GM21526 (cell line): Measurements from ENCODE around the gene NOX4.
"Not testable (repeated sequence)": the region's sequence is repeated elsewhere in the genome, so short reads cannot be mapped to it uniquely, and the experiment has no call there.

Experiments used
- ATAC-seq: cut with Tn5 transposase; IDR thresholded peaks from one replicate; pipeline ENCODE4 v1.9.1; 2021; ENCODE audit warnings: moderate library complexity; ENCODE audit not compliant: unreplicated experiment, low FRiP score

The NOX4 gene

GRCh38 chr11:89310607-89311006 lies 180.6 kb downstream of the NOX4 start:
- not testable (repeated sequence) for ATAC-seq

- not testable (repeated sequence) for ATAC-seq
Measured at GRCh38 chr11:89309321-89309985, 181.7 kb downstream of the NOX4 start.

GRCh38 chr11:89308272-89308671 lies 182.9 kb downstream of the NOX4 start:
- ATAC-seq, result not testable (repeated sequence)

GRCh38 chr11:89303029-89303428 lies 188.1 kb downstream of the NOX4 start:
- ATAC-seq, result not testable (repeated sequence)

- not testable (repeated sequence) for ATAC-seq
Measured at GRCh38 chr11:89295023-89295422, 196.2 kb downstream of the NOX4 start.

- ATAC-seq, result no peak
Measured at GRCh38 chr11:89293965-89294679, 197.1 kb downstream of the NOX4 start.

- not testable (repeated sequence) for ATAC-seq
Measured at GRCh38 chr11:89288004-89288403, 203.2 kb downstream of the NOX4 start.

GRCh38 chr11:89286601-89287000 lies 204.6 kb downstream of the NOX4 start:
- not testable (repeated sequence) for ATAC-seq

- not testable (repeated sequence) for ATAC-seq
Measured at GRCh38 chr11:89281032-89281677, 210.0 kb downstream of the NOX4 start.

GRCh38 chr11:89279176-89279575 lies 212.0 kb downstream of the NOX4 start:
- no peak for ATAC-seq

GRCh38 chr11:89275966-89276365 lies 215.2 kb downstream of the NOX4 start:
- ATAC-seq, result no peak
